Activated CD4-positive, alpha-beta T cell treated with anti-CD3 and anti-CD28 coated beads, Interleukin-2, amount 10 ng/mL, durations not matched to agents 24 days and 14 days (primary cell): Measurements from ENCODE around the gene PPP2R3A. TPM values are rescaled to one million over a fixed set of nuclear protein-coding genes. Genes with fewer than 3 reads are reported as not detected.
A peak's percentile ranks its signal among the peaks of the same experiment; 100 is the strongest.
"Not testable (repeated sequence)": the region's sequence is repeated elsewhere in the genome, so short reads cannot be mapped to it uniquely, and the experiment has no call there.

Experiments used
- DNase-seq: peaks from one replicate; pipeline ENCODE4 v3.0.0; 2022
- H3K27ac Mint-ChIP-seq: one replicate; pipeline ENCODE4 v1.8.0; 2022; ENCODE audit warnings: mild to moderate bottlenecking, mixed read lengths
- H3K27me3 Mint-ChIP-seq: one replicate; pipeline ENCODE4 v1.8.0; 2022; ENCODE audit warnings: mixed read lengths
- H3K36me3 Mint-ChIP-seq: one replicate; pipeline ENCODE4 v1.8.0; 2022; ENCODE audit warnings: low read depth, mild to moderate bottlenecking, mixed read lengths
- H3K4me1 Mint-ChIP-seq: one replicate; pipeline ENCODE4 v1.8.0; 2021; ENCODE audit warnings: mixed read lengths
- H3K4me3 Mint-ChIP-seq: one replicate; pipeline ENCODE4 v1.8.0; 2022; ENCODE audit warnings: mild to moderate bottlenecking, moderate library complexity, mixed read lengths
- H3K9me3 Mint-ChIP-seq: one replicate; pipeline ENCODE4 v1.8.0; 2021; ENCODE audit warnings: mixed read lengths
- intact Hi-C: fragments of 100-400 bp; cut with micrococcal nuclease; formaldehyde crosslinking; loops from one replicate; pipeline ENCODE4 v1.15.1; 2023
- total RNA-seq: library from RNA; stranded (reverse); gene quantifications from 2 replicates; pipeline ENCODE4 v1.2.3, GENCODE V29; 2022

Gene PPP2R3A
- total RNA-seq: 0.28 and 0.49 TPM in 2 replicates

- intact Hi-C loops: loop anchor here (2.0 kb wide), 1 partner anchor 285 kb away; the partner anchor contains the start of gene PCCB
- Mint-ChIP-seq H3K27ac (peak within 1 kb of the TSS; percentile 35), H3K36me3 (no peaks in the 10 kb centered on the region), H3K4me1 (peaks cover 10% of the 10 kb centered on the region), H3K4me3 (peak within 1 kb of the TSS; percentile 76), H3K27me3 (peaks cover 38% of the 10 kb centered on the region), H3K9me3 (peaks cover 9% of the 10 kb centered on the region)
- peak; percentile 89 for DNase-seq
Observed at GRCh38 chr3:135965506-135966270, at the start of gene PPP2R3A. TSS of gene PPP2R3A (plus strand) at chr3:135965728. CDS start at chr3:136001499, 35,771 bp downstream.

- no peak for DNase-seq
- no peaks in the 10 kb centered on the region for H3K4me1 Mint-ChIP-seq
- H3K36me3 Mint-ChIP-seq: no peaks in the 10 kb centered on the region
- no peak overlapping the region for H3K27ac Mint-ChIP-seq
- H3K4me3 Mint-ChIP-seq: no peak overlapping the region
- intact Hi-C loops: no loop called here
- H3K27me3 Mint-ChIP-seq: peaks cover 3% of the 10 kb centered on the region
- no peaks in the 10 kb centered on the region for H3K9me3 Mint-ChIP-seq
Observed at GRCh38 chr3:135916310-135916709, 49.2 kb upstream of the PPP2R3A start.

GRCh38 chr3:135917076-135917475 is 48.5 kb upstream of the PPP2R3A start:
- intact Hi-C loops: no loop called here
- no peaks in the 10 kb centered on the region for H3K36me3 Mint-ChIP-seq
- no peak overlapping the region for H3K27ac Mint-ChIP-seq
- H3K4me3 Mint-ChIP-seq: no peak overlapping the region
- peak; percentile 10 for DNase-seq
- peaks cover 3% of the 10 kb centered on the region for H3K27me3 Mint-ChIP-seq
- no peaks in the 10 kb centered on the region for H3K4me1 Mint-ChIP-seq
- no peaks in the 10 kb centered on the region for H3K9me3 Mint-ChIP-seq

GRCh38 chr3:135917927-135918597 is 47.5 kb upstream of the PPP2R3A start:
- H3K4me1 Mint-ChIP-seq: no peaks in the 10 kb centered on the region
- peaks cover 3% of the 10 kb centered on the region for H3K27me3 Mint-ChIP-seq
- intact Hi-C loops: no loop called here
- no peaks in the 10 kb centered on the region for H3K9me3 Mint-ChIP-seq
- H3K27ac Mint-ChIP-seq: no peak overlapping the region
- H3K36me3 Mint-ChIP-seq: no peaks in the 10 kb centered on the region
- no peak overlapping the region for H3K4me3 Mint-ChIP-seq
- DNase-seq: peak; percentile 14

GRCh38 chr3:135918600-135918999 is 46.9 kb upstream of the PPP2R3A start:
- H3K27ac Mint-ChIP-seq: no peak overlapping the region
- H3K4me1 Mint-ChIP-seq: no peaks in the 10 kb centered on the region
- H3K27me3 Mint-ChIP-seq: peaks cover 3% of the 10 kb centered on the region
- no peak for DNase-seq
- H3K4me3 Mint-ChIP-seq: no peak overlapping the region
- intact Hi-C loops: no loop called here
- H3K9me3 Mint-ChIP-seq: no peaks in the 10 kb centered on the region
- H3K36me3 Mint-ChIP-seq: no peaks in the 10 kb centered on the region

- H3K27ac Mint-ChIP-seq: no peak overlapping the region
- intact Hi-C loops: loop anchor here (10.0 kb wide), 1 partner anchor 125 kb away; no protein-coding TSS in a partner anchor
- no peaks in the 10 kb centered on the region for H3K9me3 Mint-ChIP-seq
- DNase-seq: peak; percentile 39
- no peaks in the 10 kb centered on the region for H3K4me1 Mint-ChIP-seq
- H3K36me3 Mint-ChIP-seq: no peaks in the 10 kb centered on the region
- no peak overlapping the region for H3K4me3 Mint-ChIP-seq
- peaks cover 3% of the 10 kb centered on the region for H3K27me3 Mint-ChIP-seq
Observed at GRCh38 chr3:135920275-135920674, 45.3 kb upstream of the PPP2R3A start.

GRCh38 chr3:135922903-135923250 is 42.7 kb upstream of the PPP2R3A start:
- intact Hi-C loops: loop anchor here (10.0 kb wide), 1 partner anchor 122 kb away; no protein-coding TSS in a partner anchor
- H3K27me3 Mint-ChIP-seq: peaks cover 2% of the 10 kb centered on the region
- no peaks in the 10 kb centered on the region for H3K9me3 Mint-ChIP-seq
- H3K36me3 Mint-ChIP-seq: no peaks in the 10 kb centered on the region
- no peaks in the 10 kb centered on the region for H3K4me1 Mint-ChIP-seq
- no peak overlapping the region for H3K4me3 Mint-ChIP-seq
- no peak overlapping the region for H3K27ac Mint-ChIP-seq
- DNase-seq: peak; percentile 18

- H3K27me3 Mint-ChIP-seq: no peaks in the 10 kb centered on the region
- no peak overlapping the region for H3K27ac Mint-ChIP-seq
- H3K9me3 Mint-ChIP-seq: no peaks in the 10 kb centered on the region
- no peak overlapping the region for H3K4me3 Mint-ChIP-seq
- H3K36me3 Mint-ChIP-seq: no peaks in the 10 kb centered on the region
- intact Hi-C loops: loop anchor here (10.0 kb wide), 1 partner anchor 120 kb away; no protein-coding TSS in a partner anchor
- DNase-seq: peak; percentile 34
- H3K4me1 Mint-ChIP-seq: no peaks in the 10 kb centered on the region
Observed at GRCh38 chr3:135924506-135924905, 41.0 kb upstream of the PPP2R3A start.

GRCh38 chr3:135926664-135927063 is 38.9 kb upstream of the PPP2R3A start:
- Mint-ChIP-seq H3K27me3 (no peaks in the 10 kb centered on the region), H3K27ac (no peak overlapping the region), H3K9me3 (no peaks in the 10 kb centered on the region), H3K4me1 (no peaks in the 10 kb centered on the region), H3K36me3 (no peaks in the 10 kb centered on the region), H3K4me3 (no peak overlapping the region)
- DNase-seq: peak; percentile 23
- intact Hi-C loops: loop anchor here (10.0 kb wide), 1 partner anchor 118 kb away; no protein-coding TSS in a partner anchor

GRCh38 chr3:135927155-135927554 is 38.4 kb upstream of the PPP2R3A start:
- H3K4me1 Mint-ChIP-seq: no peaks in the 10 kb centered on the region
- no peak overlapping the region for H3K27ac Mint-ChIP-seq
- no peaks in the 10 kb centered on the region for H3K9me3 Mint-ChIP-seq
- no peaks in the 10 kb centered on the region for H3K36me3 Mint-ChIP-seq
- peak; percentile 9 for DNase-seq
- intact Hi-C loops: loop anchor here (10.0 kb wide), 1 partner anchor 118 kb away; no protein-coding TSS in a partner anchor
- no peak overlapping the region for H3K4me3 Mint-ChIP-seq
- H3K27me3 Mint-ChIP-seq: no peaks in the 10 kb centered on the region

- no peaks in the 10 kb centered on the region for H3K9me3 Mint-ChIP-seq
- no peak overlapping the region for H3K27ac Mint-ChIP-seq
- intact Hi-C loops: loop anchor here (10.0 kb wide), 1 partner anchor 115 kb away; no protein-coding TSS in a partner anchor
- DNase-seq: no peak
- no peaks in the 10 kb centered on the region for H3K27me3 Mint-ChIP-seq
- H3K4me1 Mint-ChIP-seq: no peaks in the 10 kb centered on the region
- no peak overlapping the region for H3K4me3 Mint-ChIP-seq
- no peaks in the 10 kb centered on the region for H3K36me3 Mint-ChIP-seq
Observed at GRCh38 chr3:135929670-135930069, 35.9 kb upstream of the PPP2R3A start.

GRCh38 chr3:135930255-135930654 is 35.3 kb upstream of the PPP2R3A start:
- intact Hi-C loops: no loop called here
- Mint-ChIP-seq H3K27ac (no peak overlapping the region), H3K27me3 (no peaks in the 10 kb centered on the region), H3K4me3 (no peak overlapping the region), H3K36me3 (no peaks in the 10 kb centered on the region), H3K4me1 (no peaks in the 10 kb centered on the region), H3K9me3 (no peaks in the 10 kb centered on the region)
- DNase-seq: no peak

- DNase-seq, H3K27ac Mint-ChIP-seq, intact Hi-C loops, H3K36me3 Mint-ChIP-seq, H3K9me3 Mint-ChIP-seq, H3K4me3 Mint-ChIP-seq, H3K27me3 Mint-ChIP-seq, H3K4me1 Mint-ChIP-seq: not testable (repeated sequence)
Observed at GRCh38 chr3:135935171-135935570, 30.4 kb upstream of the PPP2R3A start.

GRCh38 chr3:135937766-135938165 is 27.8 kb upstream of the PPP2R3A start:
- H3K27ac Mint-ChIP-seq, H3K27me3 Mint-ChIP-seq, H3K36me3 Mint-ChIP-seq, DNase-seq, H3K4me3 Mint-ChIP-seq, intact Hi-C loops, H3K9me3 Mint-ChIP-seq, H3K4me1 Mint-ChIP-seq: not testable (repeated sequence)
